Measurements from ENCODE around the gene OR10V1. TPM values are rescaled to one million over a fixed set of nuclear protein-coding genes. Genes with fewer than 3 reads are reported as not detected.

Gene OR10V1
- total RNA-seq, 1 donor from 2014 or later, result not detected

DNA sequence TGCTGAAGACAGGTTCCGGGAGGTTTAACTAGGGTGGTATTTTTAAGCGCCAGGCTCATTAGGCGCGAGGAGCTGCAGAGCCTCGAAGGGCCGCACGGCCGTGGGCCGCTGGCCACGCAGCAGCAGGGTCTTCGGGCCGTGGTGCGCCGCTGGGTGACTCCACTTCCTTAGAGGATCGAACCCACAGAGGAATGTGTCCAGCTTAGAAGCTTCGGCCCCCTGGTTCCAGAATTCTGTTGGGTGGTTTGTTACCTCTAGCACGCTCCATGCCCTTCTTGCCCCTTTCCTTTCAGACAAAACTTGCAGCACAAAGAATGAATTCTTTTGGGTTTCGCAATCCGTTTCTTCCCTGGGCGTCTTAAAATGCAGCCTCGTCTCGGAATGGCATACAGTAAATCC lies 44.0 kb downstream of the OR10V1 start:
- H3K27me3 Mint-ChIP-seq (ENCODE audit: unreplicated experiment), result peaks cover 6% of the 10 kb centered on the region
- H3K4me1 Mint-ChIP-seq (ENCODE audit: low read depth, unreplicated experiment), result peaks cover 5% of the 10 kb centered on the region
- DNase-seq, result peak; percentile 37
- TF ChIP-seq, protein P1, sequence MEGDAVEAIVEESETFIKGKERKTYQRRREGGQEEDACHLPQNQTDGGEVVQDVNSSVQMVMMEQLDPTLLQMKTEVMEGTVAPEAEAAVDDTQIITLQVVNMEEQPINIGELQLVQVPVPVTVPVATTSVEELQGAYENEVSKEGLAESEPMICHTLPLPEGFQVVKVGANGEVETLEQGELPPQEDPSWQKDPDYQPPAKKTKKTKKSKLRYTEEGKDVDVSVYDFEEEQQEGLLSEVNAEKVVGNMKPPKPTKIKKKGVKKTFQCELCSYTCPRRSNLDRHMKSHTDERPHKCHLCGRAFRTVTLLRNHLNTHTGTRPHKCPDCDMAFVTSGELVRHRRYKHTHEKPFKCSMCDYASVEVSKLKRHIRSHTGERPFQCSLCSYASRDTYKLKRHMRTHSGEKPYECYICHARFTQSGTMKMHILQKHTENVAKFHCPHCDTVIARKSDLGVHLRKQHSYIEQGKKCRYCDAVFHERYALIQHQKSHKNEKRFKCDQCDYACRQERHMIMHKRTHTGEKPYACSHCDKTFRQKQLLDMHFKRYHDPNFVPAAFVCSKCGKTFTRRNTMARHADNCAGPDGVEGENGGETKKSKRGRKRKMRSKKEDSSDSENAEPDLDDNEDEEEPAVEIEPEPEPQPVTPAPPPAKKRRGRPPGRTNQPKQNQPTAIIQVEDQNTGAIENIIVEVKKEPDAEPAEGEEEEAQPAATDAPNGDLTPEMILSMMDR (IDR thresholded peaks at IDR 0.05; ENCODE audit: partially characterized antibody, unreplicated experiment), result no peak
- H3K9me3 Mint-ChIP-seq (ENCODE audit: unreplicated experiment), result peaks cover 4% of the 10 kb centered on the region
- no peaks in the 10 kb centered on the region for H3K36me3 Mint-ChIP-seq (ENCODE audit: unreplicated experiment)
- peak overlapping the region; percentile 93 for H3K27ac Mint-ChIP-seq (ENCODE audit: unreplicated experiment)
- peak overlapping the region; percentile 97 for H3K4me3 Mint-ChIP-seq (ENCODE audit: unreplicated experiment)

DNA sequence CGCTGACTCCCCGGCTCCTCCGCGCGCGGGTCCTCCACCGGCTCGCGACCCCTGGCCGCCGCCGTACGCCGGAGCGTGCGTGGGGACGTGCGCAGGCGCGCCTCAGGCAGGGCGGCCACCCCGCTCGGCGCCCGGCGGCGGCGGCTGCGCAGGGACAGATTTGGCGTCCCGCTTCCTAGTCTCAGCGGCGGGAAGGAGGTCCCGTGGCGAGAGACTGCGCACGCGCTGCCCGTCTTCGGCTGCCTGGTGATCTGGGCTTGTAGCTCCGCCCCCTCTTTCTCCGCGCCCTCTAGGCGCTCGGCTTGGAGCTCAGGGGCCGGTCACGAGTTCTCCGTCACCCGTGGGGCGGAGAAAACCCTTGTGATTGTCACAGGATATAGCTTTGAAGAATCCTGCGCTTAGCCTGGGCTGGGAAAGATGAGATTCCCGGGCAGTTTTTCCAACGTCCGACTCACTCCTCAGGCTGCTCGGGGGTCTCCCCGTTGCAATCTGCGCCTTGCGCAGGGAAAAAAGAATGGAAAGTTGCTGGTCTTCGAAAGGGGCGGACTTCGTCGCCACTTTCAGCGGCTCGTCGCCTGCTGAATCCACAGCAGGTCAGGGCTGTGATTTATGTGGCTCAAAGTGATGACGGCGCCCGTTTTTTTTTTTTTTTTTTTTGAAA lies 44.6 kb downstream of the OR10V1 start, which contains the start of gene PATL1:
Gene PATL1 (minus strand): TSS at position 88 of the 661 bp plus-strand sequence. CDS start 142 bp downstream, outside the sequence.
- Mint-ChIP-seq H3K9me3 (ENCODE audit: unreplicated experiment) (peaks cover 4% of the 10 kb centered on the region), H3K36me3 (ENCODE audit: unreplicated experiment) (no peaks in the 10 kb centered on the region), H3K4me3 (ENCODE audit: unreplicated experiment) (peak within 1 kb of the TSS; percentile 97), H3K4me1 (ENCODE audit: low read depth, unreplicated experiment) (peaks cover 5% of the 10 kb centered on the region), H3K27me3 (ENCODE audit: unreplicated experiment) (peaks cover 6% of the 10 kb centered on the region), H3K27ac (ENCODE audit: unreplicated experiment) (peak within 1 kb of the TSS; percentile 93)
- peak; percentile 99 for DNase-seq
- TF ChIP-seq, protein P1 (IDR thresholded peaks at IDR 0.05; ENCODE audit: partially characterized antibody, unreplicated experiment), result no peak

DNA sequence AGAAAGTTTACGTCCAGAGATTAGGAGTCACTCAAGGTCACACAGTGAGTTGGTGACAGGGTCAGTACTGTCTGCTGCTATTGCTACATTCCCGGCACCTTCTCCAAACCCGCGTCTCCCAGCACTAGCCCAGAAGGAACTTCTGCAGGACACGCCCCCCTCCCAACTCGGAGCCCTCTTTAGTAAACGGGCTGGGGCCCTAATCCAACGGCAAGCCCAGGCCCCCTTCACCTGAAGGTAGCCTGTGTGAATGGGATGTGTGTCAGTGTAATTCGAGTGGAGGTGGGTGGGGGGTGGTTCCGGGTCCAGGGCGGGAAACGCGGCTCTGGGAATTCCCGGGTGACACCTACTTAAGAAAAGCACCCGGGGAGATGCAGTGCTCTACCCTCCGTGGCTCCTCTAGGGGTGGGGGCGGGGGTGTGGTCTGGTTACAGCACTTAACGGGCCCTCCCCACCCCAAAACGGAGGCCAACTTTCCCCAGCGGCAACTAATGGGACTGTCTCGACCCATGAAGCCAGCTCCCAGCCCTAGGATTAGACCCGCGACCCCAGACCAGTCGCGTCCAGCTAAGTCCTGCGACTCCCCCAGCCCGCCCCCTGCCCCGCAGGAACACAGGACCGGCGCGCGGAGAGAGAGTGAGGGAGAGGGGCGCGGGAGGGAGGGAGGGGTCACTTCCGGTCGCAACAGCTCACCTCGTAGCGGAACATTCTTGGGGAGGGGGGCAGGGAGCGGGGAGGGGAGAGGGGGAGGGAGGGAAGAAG lies 45.3 kb downstream of the OR10V1 start:
- Mint-ChIP-seq H3K9me3 (ENCODE audit: unreplicated experiment) (peaks cover 4% of the 10 kb centered on the region), H3K27ac (ENCODE audit: unreplicated experiment) (no peak overlapping the region), H3K4me3 (ENCODE audit: unreplicated experiment) (peak overlapping the region; percentile 92), H3K4me1 (ENCODE audit: low read depth, unreplicated experiment) (peaks cover 5% of the 10 kb centered on the region), H3K27me3 (ENCODE audit: unreplicated experiment) (peaks cover 6% of the 10 kb centered on the region), H3K36me3 (ENCODE audit: unreplicated experiment) (no peaks in the 10 kb centered on the region)
- TF ChIP-seq, protein P1 (IDR thresholded peaks at IDR 0.05; ENCODE audit: partially characterized antibody, unreplicated experiment), result peak; percentile 46
- DNase-seq, result peak; percentile 71

- Mint-ChIP-seq H3K4me3 (ENCODE audit: unreplicated experiment) (peak overlapping the region; percentile 92), H3K4me1 (ENCODE audit: low read depth, unreplicated experiment) (peaks cover 5% of the 10 kb centered on the region)
These were observed 45.8 kb downstream of the OR10V1 start for GRCh38 chr11:59667812-59668187.

More at GRCh38 chr11:59667812-59668187, 45.8 kb downstream of the OR10V1 start:
- H3K36me3 Mint-ChIP-seq (ENCODE audit: unreplicated experiment), result no peaks in the 10 kb centered on the region
- H3K27me3 Mint-ChIP-seq (ENCODE audit: unreplicated experiment), result peaks cover 6% of the 10 kb centered on the region
- H3K9me3 Mint-ChIP-seq (ENCODE audit: unreplicated experiment), result peaks cover 4% of the 10 kb centered on the region
- no peak for DNase-seq
- TF ChIP-seq, protein P1 (IDR thresholded peaks at IDR 0.05; ENCODE audit: partially characterized antibody, unreplicated experiment), result no peak
- H3K27ac Mint-ChIP-seq (ENCODE audit: unreplicated experiment), result no peak overlapping the region
